Skeletal muscle tissue (tissue), 4 donors: ENCODE data around the gene TSHR. TPM values are rescaled to one million over a fixed set of nuclear protein-coding genes. Genes with fewer than 3 reads are reported as not detected.
A peak's percentile ranks its signal among the peaks of the same experiment; 100 is the strongest.

Source experiments
- H3K27ac ChIP-seq: one replicate; pipeline ENCODE4 v1.7.0; 2013; ENCODE audit warnings: mild to moderate bottlenecking, low read depth, low read length, inconsistent platforms
- H3K27me3 ChIP-seq, 3 donors: one replicate each; pipeline ENCODE4 v1.7.0; 2013; ENCODE audit warnings: low read length in 3 of 3; ENCODE audit not compliant: control insufficient read depth in 3 of 3, insufficient read depth in 3 of 3
- H3K36me3 ChIP-seq, 3 donors: one replicate each; pipeline ENCODE4 v1.7.0; 2013; ENCODE audit warnings: low read length in 3 of 3; ENCODE audit not compliant: control insufficient read depth in 3 of 3, insufficient read depth in 3 of 3
- H3K4me1 ChIP-seq, 3 donors: one replicate each; pipeline ENCODE4 v1.7.0; 2013; ENCODE audit warnings: low read length in 3 of 3, mild to moderate bottlenecking in 3 of 3; ENCODE audit not compliant: control insufficient read depth in 3 of 3, insufficient read depth in 3 of 3
- H3K4me3 ChIP-seq, 3 donors: one replicate each; pipeline ENCODE4 v1.7.0; 2013; ENCODE audit warnings: low read length in 3 of 3
- H3K9ac ChIP-seq, 3 donors: one replicate each; pipeline ENCODE4 v1.7.0; 2013; ENCODE audit warnings: low read length in 3 of 3, mild to moderate bottlenecking in 3 of 3, moderate library complexity in 2 of 3, low read depth in 1 of 3
- H3K9me3 ChIP-seq, 3 donors: one replicate each; pipeline ENCODE4 v1.7.0; 2013; ENCODE audit warnings: low read length in 3 of 3; ENCODE audit not compliant: control insufficient read depth in 3 of 3
- total RNA-seq: library from RNA; depleted of rRNA; stranded (reverse); fragments of >200 nt; gene quantifications from one replicate; pipeline ENCODE4 v1.2.3, GENCODE V29; 2014
- donor health status: Osteomylitis.

The TSHR gene
- total RNA-seq, 1 donor from 2014 or later: under 0.01 TPM

- Histone ChIP-seq H3K9ac (no peak overlapping the region), H3K27me3 (no peaks in the 10 kb centered on the region), H3K36me3 (no peaks in the 10 kb centered on the region), H3K9me3 (no peaks in the 10 kb centered on the region), H3K27ac (no peak overlapping the region), H3K4me3 (no peak overlapping the region), H3K4me1 (peaks cover 0 to 13% (median 8%) of the 10 kb centered on the region in 3 donors)
These were observed 25.3 kb upstream of the TSHR start for GRCh38 chr14:80930095-80930494.

- no peaks in the 10 kb centered on the region for H3K27me3 ChIP-seq
- no peaks in the 10 kb centered on the region for H3K9me3 ChIP-seq
- peaks cover 0 to 13% (median 8%) of the 10 kb centered on the region in 3 donors for H3K4me1 ChIP-seq
- no peak overlapping the region for H3K9ac ChIP-seq
- no peak overlapping the region for H3K27ac ChIP-seq
- H3K36me3 ChIP-seq: no peaks in the 10 kb centered on the region
- H3K4me3 ChIP-seq: no peak overlapping the region
These were observed 24.5 kb upstream of the TSHR start for GRCh38 chr14:80930836-80931389.

GRCh38 chr14:80933282-80933681, 22.1 kb upstream of the TSHR start:
- Histone ChIP-seq H3K9ac (no peak overlapping the region), H3K27me3 (no peaks in the 10 kb centered on the region), H3K4me3 (no peak overlapping the region), H3K9me3 (no peaks in the 10 kb centered on the region), H3K27ac (no peak overlapping the region), H3K36me3 (no peaks in the 10 kb centered on the region), H3K4me1 (no peaks in the 10 kb centered on the region)

- Histone ChIP-seq H3K9me3 (no peaks in the 10 kb centered on the region), H3K4me3 (no peak overlapping the region), H3K9ac (no peak overlapping the region), H3K27ac (no peak overlapping the region), H3K27me3 (no peaks in the 10 kb centered on the region), H3K36me3 (no peaks in the 10 kb centered on the region), H3K4me1 (no peaks in the 10 kb centered on the region)
These were observed 21.7 kb upstream of the TSHR start for GRCh38 chr14:80933686-80934085.

GRCh38 chr14:80940146-80940545, 15.3 kb upstream of the TSHR start:
- Histone ChIP-seq H3K4me1 (peaks cover 4 to 8% (median 6%) of the 10 kb centered on the region in 3 donors), H3K4me3 (no peak overlapping the region), H3K36me3 (no peaks in the 10 kb centered on the region), H3K9ac (no peak overlapping the region), H3K9me3 (no peaks in the 10 kb centered on the region), H3K27me3 (no peaks in the 10 kb centered on the region), H3K27ac (no peak overlapping the region)

- Histone ChIP-seq H3K27me3 (no peaks in the 10 kb centered on the region), H3K36me3 (no peaks in the 10 kb centered on the region), H3K27ac (peak within 1 kb of the TSS; percentile 42), H3K4me1 (peaks cover 4 to 8% (median 6%) of the 10 kb centered on the region in 3 donors), H3K9me3 (no peaks in the 10 kb centered on the region), H3K4me3 (peak within 1 kb of the TSS; percentile 85 to 93 (median 89)), H3K9ac (peak within 1 kb of the TSS; percentile 68 to 83 (median 77))
These were observed 13.9 kb upstream of the TSHR start, which contains the start of gene CEP128 for GRCh38 chr14:80941241-80942185. TSS of gene CEP128 (minus strand) at chr14:80941738.

GRCh38 chr14:80942191-80942600, 13.2 kb upstream of the TSHR start:
- H3K27me3 ChIP-seq: no peaks in the 10 kb centered on the region
- H3K9ac ChIP-seq: peak overlapping the region; percentile 60 to 83 (median 77)
- no peaks in the 10 kb centered on the region for H3K9me3 ChIP-seq
- no peaks in the 10 kb centered on the region for H3K36me3 ChIP-seq
- peak overlapping the region; percentile 42 to 89 (median 65) for H3K4me3 ChIP-seq
- H3K4me1 ChIP-seq: peaks cover 4 to 8% (median 6%) of the 10 kb centered on the region in 3 donors
- peak overlapping the region; percentile 42 for H3K27ac ChIP-seq

GRCh38 chr14:80944861-80945617, 10.4 kb upstream of the TSHR start:
- H3K36me3 ChIP-seq: no peaks in the 10 kb centered on the region
- H3K9ac ChIP-seq: no peak overlapping the region
- no peaks in the 10 kb centered on the region for H3K9me3 ChIP-seq

GRCh38 chr14:80946187-80946586, 9.2 kb upstream of the TSHR start:
- Histone ChIP-seq H3K4me3 (no peak overlapping the region), H3K4me1 (peaks cover under 1 to 4% (median under 1%) of the 10 kb centered on the region in 3 donors), H3K27ac (no peak overlapping the region), H3K36me3 (no peaks in the 10 kb centered on the region), H3K9me3 (no peaks in the 10 kb centered on the region), H3K27me3 (peaks cover 0 to 4% (median 0%) of the 10 kb centered on the region in 3 donors), H3K9ac (no peak overlapping the region)

More at GRCh38 chr14:80944861-80945617, 10.4 kb upstream of the TSHR start:
- H3K27ac ChIP-seq: no peak overlapping the region
- no peak overlapping the region for H3K4me3 ChIP-seq
- H3K27me3 ChIP-seq: peaks cover 0 to 4% (median 0%) of the 10 kb centered on the region in 3 donors
- peaks cover 4 to 8% (median 6%) of the 10 kb centered on the region in 3 donors for H3K4me1 ChIP-seq
